Bronchial epithelial cell (primary cell): ENCODE results near the gene GRIK1. TPM values are rescaled to one million over a fixed set of nuclear protein-coding genes. Genes with fewer than 3 reads are reported as not detected.

ENCODE experiments used
- DNase-seq: peaks from one replicate; pipeline ENCODE4 v3.0.0-alpha.2; 2010; ENCODE audit warnings: low read depth
- FAIRE-seq: peaks from 2 replicates; lab custom pipeline; 2011; peaks lifted over from hg19 to GRCh38; lab: Jason Lieb, UNC
- H3K27me3 ChIP-seq: 2 replicates; pipeline ENCODE4 v1.5.1; 2011; ENCODE audit warnings: low read length; ENCODE audit not compliant: control insufficient read depth, insufficient read depth
- H3K36me3 ChIP-seq: 2 replicates; pipeline ENCODE4 v1.5.1; 2011; ENCODE audit warnings: low read length; ENCODE audit not compliant: control insufficient read depth, insufficient read depth
- H3K4me3 ChIP-seq: 2 replicates; pipeline ENCODE4 v1.5.1; 2011; ENCODE audit warnings: mild to moderate bottlenecking, low read depth, low read length, control low read depth
- total RNA-seq: library from RNA; depleted of rRNA; stranded (reverse); fragments of >200 nt; gene quantifications from 2 replicates; pipeline ENCODE4 v1.2.1, GENCODE V29; 2014
- TF ChIP-seq, protein P1 (sequence below): IDR thresholded peaks from 2 replicates; pipeline ENCODE4 v1.5.1; 2011; ENCODE audit warnings: mild to moderate bottlenecking, moderate library complexity, low read length, control low read depth, inconsistent platforms; ENCODE audit not compliant: insufficient read depth, severe bottlenecking

GRIK1 gene
- total RNA-seq, 1 donor from 2014 or later: not detected

DNA sequence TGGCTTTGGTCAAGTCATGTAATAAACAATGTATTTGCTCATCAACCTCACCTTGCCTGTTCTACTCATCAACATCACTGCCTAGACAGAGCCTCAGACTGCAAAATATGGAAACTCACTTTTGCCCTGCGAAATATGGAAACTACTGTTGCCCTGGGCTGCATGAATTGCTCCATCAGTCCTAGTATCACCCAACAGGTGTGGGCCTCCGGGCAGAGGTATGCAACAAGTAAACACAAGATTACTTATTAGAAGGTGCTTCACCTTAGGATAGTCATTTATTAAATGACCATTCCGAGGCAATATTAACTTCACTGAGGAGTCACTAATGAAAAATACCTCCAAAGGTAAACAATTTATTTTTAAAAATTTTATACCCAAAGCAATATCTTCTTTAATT, 354.3 kb downstream of the GRIK1 start:
- H3K27me3 ChIP-seq: no peaks in the 10 kb centered on the region

DNA sequence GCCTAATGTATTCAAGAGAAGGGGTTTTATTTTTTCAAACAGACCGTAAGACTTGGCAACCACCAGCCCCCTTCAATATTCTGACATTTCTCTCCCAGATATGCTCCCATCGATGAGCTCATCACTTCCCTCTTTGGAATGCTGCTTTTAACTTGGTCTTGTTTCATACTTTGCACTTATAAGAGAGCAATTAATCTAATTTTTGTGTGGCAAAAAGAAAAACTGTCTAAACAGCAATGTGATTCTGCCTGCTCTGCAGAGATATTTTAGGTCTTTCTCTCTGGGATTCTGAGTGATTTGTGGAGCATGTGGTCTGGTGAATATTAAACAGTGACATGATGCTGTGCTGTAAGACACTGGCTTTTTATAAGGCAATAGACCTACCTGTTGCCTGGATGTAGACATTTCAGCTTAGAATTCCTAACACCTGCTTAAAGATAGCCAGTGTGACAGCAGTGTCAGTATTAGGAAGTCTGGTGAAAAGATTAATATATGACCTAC, 356.3 kb downstream of the GRIK1 start:
- H3K36me3 ChIP-seq: no peaks in the 10 kb centered on the region
- DNase-seq (no peak), FAIRE-seq (no peak)
- H3K4me3 ChIP-seq: no peak overlapping the region
- H3K27me3 ChIP-seq: no peaks in the 10 kb centered on the region
- TF ChIP-seq, protein P1, sequence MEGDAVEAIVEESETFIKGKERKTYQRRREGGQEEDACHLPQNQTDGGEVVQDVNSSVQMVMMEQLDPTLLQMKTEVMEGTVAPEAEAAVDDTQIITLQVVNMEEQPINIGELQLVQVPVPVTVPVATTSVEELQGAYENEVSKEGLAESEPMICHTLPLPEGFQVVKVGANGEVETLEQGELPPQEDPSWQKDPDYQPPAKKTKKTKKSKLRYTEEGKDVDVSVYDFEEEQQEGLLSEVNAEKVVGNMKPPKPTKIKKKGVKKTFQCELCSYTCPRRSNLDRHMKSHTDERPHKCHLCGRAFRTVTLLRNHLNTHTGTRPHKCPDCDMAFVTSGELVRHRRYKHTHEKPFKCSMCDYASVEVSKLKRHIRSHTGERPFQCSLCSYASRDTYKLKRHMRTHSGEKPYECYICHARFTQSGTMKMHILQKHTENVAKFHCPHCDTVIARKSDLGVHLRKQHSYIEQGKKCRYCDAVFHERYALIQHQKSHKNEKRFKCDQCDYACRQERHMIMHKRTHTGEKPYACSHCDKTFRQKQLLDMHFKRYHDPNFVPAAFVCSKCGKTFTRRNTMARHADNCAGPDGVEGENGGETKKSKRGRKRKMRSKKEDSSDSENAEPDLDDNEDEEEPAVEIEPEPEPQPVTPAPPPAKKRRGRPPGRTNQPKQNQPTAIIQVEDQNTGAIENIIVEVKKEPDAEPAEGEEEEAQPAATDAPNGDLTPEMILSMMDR: no peak

More for the DNA sequence above, 354.3 kb downstream of the GRIK1 start:
- TF ChIP-seq, protein P1: no peak
- Histone ChIP-seq H3K36me3 (no peaks in the 10 kb centered on the region), H3K4me3 (no peak overlapping the region)
- no peak for DNase-seq
- FAIRE-seq: no peak

DNA sequence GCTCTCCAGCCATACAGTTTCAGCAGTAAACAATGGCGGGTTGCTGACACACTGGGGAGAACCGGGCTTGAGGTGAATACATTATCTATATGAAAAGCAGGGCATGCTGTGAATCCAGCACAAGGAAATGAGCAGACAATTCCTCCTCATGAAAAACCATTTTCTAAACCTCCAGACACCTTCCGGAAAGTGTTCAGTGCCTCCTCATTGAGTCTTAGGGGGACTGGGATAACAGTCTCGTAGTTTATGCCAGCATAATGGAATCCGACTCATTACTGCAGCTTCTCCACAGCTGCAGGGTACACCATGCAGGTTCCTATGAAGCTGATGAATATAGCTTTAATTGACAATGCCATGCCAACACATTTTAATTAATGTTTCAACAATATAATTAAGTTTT, 356.9 kb downstream of the GRIK1 start:
- Histone ChIP-seq H3K36me3 (no peaks in the 10 kb centered on the region), H3K27me3 (no peaks in the 10 kb centered on the region), H3K4me3 (no peak overlapping the region)
- TF ChIP-seq, protein P1: no peak
- no peak for DNase-seq
- FAIRE-seq: no peak

DNA sequence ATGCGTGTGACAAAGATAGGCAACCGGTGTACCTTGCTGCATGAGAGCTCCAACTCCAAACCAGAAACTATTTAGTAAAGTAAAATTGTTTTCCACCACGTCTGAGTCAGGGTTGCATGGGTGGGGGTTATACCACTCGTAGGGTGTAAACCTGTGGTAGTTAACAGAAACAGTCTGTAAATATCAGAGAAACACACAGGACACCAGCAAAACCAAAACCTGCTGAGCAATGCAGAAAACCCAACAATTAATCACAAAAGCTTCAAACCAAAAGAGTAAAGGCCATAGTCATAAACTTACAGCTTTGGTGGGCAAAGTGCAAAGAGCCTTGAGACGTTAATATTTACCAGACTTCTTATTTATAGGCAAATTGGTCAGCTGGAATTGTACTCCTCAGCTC, 358.4 kb downstream of the GRIK1 start:
- H3K36me3 ChIP-seq: no peaks in the 10 kb centered on the region
- FAIRE-seq: no peak
- no peak overlapping the region for H3K4me3 ChIP-seq
- TF ChIP-seq, protein P1: no peak
- H3K27me3 ChIP-seq: no peaks in the 10 kb centered on the region
- no peak for DNase-seq

DNA sequence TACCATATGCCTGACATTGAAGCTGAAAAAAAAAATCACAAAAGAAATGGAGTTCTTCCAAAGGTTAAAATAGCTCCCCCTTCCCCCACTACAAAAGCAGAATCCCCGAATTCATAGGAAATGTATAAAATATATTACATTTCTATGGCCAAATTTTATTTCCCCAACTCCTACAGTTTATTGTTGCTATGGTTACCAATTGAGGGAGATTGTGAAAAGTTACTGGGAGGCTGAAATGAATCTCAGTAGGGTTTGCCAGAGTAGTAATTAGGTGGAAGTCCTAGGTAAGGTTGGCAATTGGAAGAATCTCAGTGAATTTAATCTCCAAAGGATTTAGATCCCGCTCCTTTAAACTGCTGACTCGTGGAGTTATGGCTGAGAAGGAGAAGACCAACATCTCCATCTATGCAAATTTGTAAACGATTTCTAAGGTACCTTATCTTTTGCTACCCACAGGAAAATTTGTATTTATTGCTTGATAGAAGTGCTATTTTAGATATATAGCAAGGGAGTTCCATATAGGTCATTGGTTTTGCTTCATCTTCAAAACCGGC, 359.0 kb downstream of the GRIK1 start:
- no peaks in the 10 kb centered on the region for H3K27me3 ChIP-seq
- H3K4me3 ChIP-seq: no peak overlapping the region
- H3K36me3 ChIP-seq: no peaks in the 10 kb centered on the region
- FAIRE-seq: no peak
- DNase-seq: no peak
- TF ChIP-seq, protein P1: no peak

DNA sequence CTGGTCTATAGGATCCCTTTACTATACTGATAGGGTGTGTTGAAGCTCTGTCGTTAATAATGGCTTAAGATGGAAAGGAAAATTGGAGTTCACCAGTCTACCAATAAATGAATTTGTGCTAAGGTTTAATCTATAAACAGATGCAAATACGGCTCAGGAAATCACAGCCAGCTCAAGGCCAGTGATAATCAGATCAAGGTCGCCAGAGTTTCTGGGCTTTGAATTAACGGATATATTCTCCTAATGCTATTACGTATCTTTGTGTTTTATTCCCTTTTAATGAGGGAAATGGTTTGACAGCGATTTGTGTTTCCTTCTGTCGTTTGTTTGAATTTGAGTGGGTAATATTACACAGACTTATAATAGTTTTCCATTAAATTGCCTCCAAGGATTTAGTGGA, 361.5 kb downstream of the GRIK1 start:
- Histone ChIP-seq H3K36me3 (no peaks in the 10 kb centered on the region), H3K4me3 (no peak overlapping the region), H3K27me3 (no peaks in the 10 kb centered on the region)
- FAIRE-seq: no peak
- TF ChIP-seq, protein P1: no peak
- DNase-seq: no peak
